ENCODE measurements around the gene SRRM1.

SRRM1 gene

GRCh38 chr1:24642481-24643362 lies at the start of gene SRRM1:
TSS of gene SRRM1 (plus strand) at chr1:24643302. CDS start at chr1:24643327, 25 bp downstream.
- peak; percentile 98 to 99 for DNase-seq

- no peak for DNase-seq
Measured at GRCh38 chr1:24594328-24594598, 48.8 kb upstream of the SRRM1 start.

- DNase-seq = no peak
Measured at GRCh38 chr1:24596401-24596880, 46.7 kb upstream of the SRRM1 start.

- DNase-seq = no peak
Measured at GRCh38 chr1:24599265-24599664, 43.8 kb upstream of the SRRM1 start.

GRCh38 chr1:24600551-24600950 lies 42.6 kb upstream of the SRRM1 start:
- DNase-seq = no peak

GRCh38 chr1:24605534-24606295 lies 37.4 kb upstream of the SRRM1 start:
- DNase-seq = no peak

- no peak for DNase-seq
Measured at GRCh38 chr1:24606296-24606605, 36.9 kb upstream of the SRRM1 start.

GRCh38 chr1:24606621-24607020 lies 36.5 kb upstream of the SRRM1 start:
- no peak for DNase-seq

GRCh38 chr1:24609949-24610517 lies 33.1 kb upstream of the SRRM1 start:
- DNase-seq = no peak

- DNase-seq = no peak
Measured at GRCh38 chr1:24619376-24619775, 23.7 kb upstream of the SRRM1 start.

GRCh38 chr1:24620678-24621077 lies 22.4 kb upstream of the SRRM1 start:
- no peak for DNase-seq

GRCh38 chr1:24621121-24621520 lies 22.0 kb upstream of the SRRM1 start:
- DNase-seq = no peak

- no peak for DNase-seq
Measured at GRCh38 chr1:24622218-24622617, 20.9 kb upstream of the SRRM1 start.

- DNase-seq = no peak
Measured at GRCh38 chr1:24632832-24633175, 10.3 kb upstream of the SRRM1 start.

GRCh38 chr1:24635195-24635843 lies 7.8 kb upstream of the SRRM1 start:
- DNase-seq = peak; percentile 25 to 43

GRCh38 chr1:24636661-24637357 lies 6.3 kb upstream of the SRRM1 start:
- DNase-seq = no peak

- DNase-seq = no peak
Measured at GRCh38 chr1:24639094-24639493, 4.0 kb upstream of the SRRM1 start.

GRCh38 chr1:24639881-24640280 lies 3.2 kb upstream of the SRRM1 start:
- DNase-seq = no peak

GRCh38 chr1:24640288-24640687 lies 2.8 kb upstream of the SRRM1 start:
- DNase-seq = no peak

GRCh38 chr1:24641646-24642151 lies 1.4 kb upstream of the SRRM1 start:
- no peak for DNase-seq

- DNase-seq = no peak
Measured at GRCh38 chr1:24643363-24644099, 429 bp downstream of the SRRM1 start.

GRCh38 chr1:24644100-24644384 lies 940 bp downstream of the SRRM1 start:
- no peak for DNase-seq
